ENCODE results near the gene KRTAP10-5. TPM values are rescaled to one million over a fixed set of nuclear protein-coding genes. Genes with fewer than 3 reads are reported as not detected.

The KRTAP10-5 gene
- total RNA-seq, 1 experiment from 2014 or later, result not detected

GRCh38 chr21:44594406-44594916, 14.1 kb upstream of the KRTAP10-5 start:
- TF ChIP-seq MLX (CRISPR knock-in tag; IDR thresholded peaks at IDR 0.05), result no peak
- no peak for TF ChIP-seq RORB (CRISPR knock-in tag; IDR thresholded peaks at IDR 0.05)
- TF ChIP-seq EMX1 (CRISPR knock-in tag; IDR thresholded peaks at IDR 0.05), result no peak
- no peak for TF ChIP-seq PRDM15 (CRISPR knock-in tag; IDR thresholded peaks at IDR 0.05)
- no peak for TF ChIP-seq ESRRA (CRISPR knock-in tag; IDR thresholded peaks at IDR 0.05; ENCODE audit: borderline replicate concordance)
- TF ChIP-seq ZNF423 (CRISPR knock-in tag; IDR thresholded peaks at IDR 0.05), result no peak
- TF ChIP-seq ZNF263 (CRISPR knock-in tag; IDR thresholded peaks at IDR 0.05; ENCODE audit: low read depth), result no peak
- TF ChIP-seq AR (CRISPR knock-in tag; IDR thresholded peaks at IDR 0.05), result no peak
- no peak for TF ChIP-seq USF2 (CRISPR knock-in tag; IDR thresholded peaks at IDR 0.05)
- TF ChIP-seq CDX4 (CRISPR knock-in tag; IDR thresholded peaks at IDR 0.05; ENCODE audit: borderline replicate concordance), result no peak
- TF ChIP-seq IRF1 (CRISPR knock-in tag; IDR thresholded peaks at IDR 0.05), result no peak
- no peak for TF ChIP-seq ZMAT4 (CRISPR knock-in tag; IDR thresholded peaks at IDR 0.05)
- TF ChIP-seq SMAD3 (CRISPR knock-in tag; IDR thresholded peaks at IDR 0.05; ENCODE audit: borderline replicate concordance), result no peak
- TF ChIP-seq NR2C2 (CRISPR knock-in tag; IDR thresholded peaks at IDR 0.05), result no peak
- ATAC-seq (no peak), DNase-seq (ENCODE audit: low spot score) (no peak)
- Mint-ChIP-seq H3K27me3 (ENCODE audit: low read depth) (no peaks in the 10 kb centered on the region; the same call in 1 of the 2 replicates), H3K4me1 (peaks cover 44% of the 10 kb centered on the region), H3K36me3 (no peaks in the 10 kb centered on the region), H3K27ac (no peak overlapping the region), H3K4me3 (no peak overlapping the region), H3K9me3 (no peaks in the 10 kb centered on the region)
- ChIA-PET CTCF (interaction anchor here (1.4 kb wide), 1 partner anchor 107 kb away, joined by 3 read pairs; no protein-coding TSS in a partner anchor), POLR2A (interaction anchor here (0.7 to 0.8 kb wide), 2 partner anchors 41 to 199 kb away, joined by 3 to 4 read pairs; no protein-coding TSS in a partner anchor)
